Stimulated activated CD4-positive, alpha-beta T cell treated with anti-CD3 and anti-CD28 coated beads, Interleukin-2, amount 100 ng/mL, for 48 hours (primary cell): Measurements from ENCODE around the gene BNIP3.

Experiments used
- DNase-seq, 2 donors: peaks; one replicate each; pipeline ENCODE4 v3.0.0-alpha.2; 2020

BNIP3 gene, protein sequence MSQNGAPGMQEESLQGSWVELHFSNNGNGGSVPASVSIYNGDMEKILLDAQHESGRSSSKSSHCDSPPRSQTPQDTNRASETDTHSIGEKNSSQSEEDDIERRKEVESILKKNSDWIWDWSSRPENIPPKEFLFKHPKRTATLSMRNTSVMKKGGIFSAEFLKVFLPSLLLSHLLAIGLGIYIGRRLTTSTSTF

DNA sequence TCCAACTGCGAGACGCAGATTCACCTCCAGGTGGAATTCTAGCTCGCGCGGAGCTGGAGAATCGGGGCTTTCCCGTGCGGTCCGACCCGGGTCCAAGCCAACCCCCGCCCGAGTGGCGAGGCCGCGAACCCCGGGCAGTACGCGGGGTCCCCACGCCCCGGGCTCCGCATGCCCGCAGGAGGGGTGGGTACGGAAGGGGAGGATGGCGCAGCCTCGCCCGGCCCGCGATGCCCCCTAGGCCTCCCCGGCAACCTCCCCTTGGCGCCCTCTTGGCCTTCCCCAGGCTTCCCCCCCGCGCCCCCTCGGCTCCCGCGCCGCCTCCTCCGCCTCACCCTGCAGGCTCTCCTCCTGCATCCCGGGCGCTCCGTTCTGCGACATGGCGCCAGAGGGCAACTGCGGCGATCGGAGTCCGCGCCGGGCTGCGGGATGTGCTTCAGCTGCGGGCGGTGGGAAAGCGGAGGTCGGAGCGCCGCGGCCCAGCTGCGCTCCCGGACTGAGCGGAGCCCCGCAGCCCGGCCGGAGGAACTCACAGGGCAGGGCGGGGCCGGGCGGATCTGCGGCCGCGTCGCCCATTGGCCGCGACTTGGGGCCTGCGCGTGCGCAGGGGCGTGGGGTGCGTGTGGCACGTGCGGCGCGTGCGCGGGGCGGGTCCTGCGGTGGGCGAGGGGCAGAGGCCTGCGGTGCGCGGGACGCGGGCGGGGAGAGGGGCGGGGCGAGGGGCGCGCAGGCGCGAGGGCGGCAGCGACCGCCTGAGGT is at the start of gene BNIP3:
Gene BNIP3, minus strand, starts transcription at position 495 of the 756 bp plus-strand sequence. Its CDS starts 117 bp downstream, at position 378.
- peak; percentile 96 for DNase-seq

DNA sequence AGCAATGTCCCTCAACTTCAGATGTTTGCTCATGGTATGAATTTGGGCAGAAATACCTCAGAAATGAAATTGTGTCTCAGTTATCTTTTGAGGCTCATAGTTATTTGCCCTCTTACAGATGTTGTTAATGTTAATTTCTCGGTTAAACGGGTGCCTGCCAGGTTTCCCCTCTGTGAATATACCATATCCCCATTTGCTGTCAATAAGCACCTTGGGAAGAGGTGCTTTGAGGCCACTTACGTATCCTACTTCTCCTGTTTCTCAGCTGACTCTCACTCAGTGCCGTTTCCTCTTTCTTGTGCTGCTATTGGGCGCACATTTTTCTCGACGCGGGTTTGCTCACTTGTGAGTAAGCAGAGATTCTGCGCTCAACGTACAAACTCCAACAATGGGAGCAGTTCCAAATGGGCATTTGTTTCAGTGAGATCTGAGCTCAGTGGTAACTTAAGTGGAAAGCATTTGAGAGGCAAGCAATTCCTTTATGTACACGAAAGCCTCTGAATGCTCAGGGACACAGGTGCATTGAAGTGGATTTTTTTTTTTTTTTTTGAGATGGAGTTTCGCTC is 49.3 kb upstream of the BNIP3 start:
- no peak for DNase-seq

- DNase-seq: no peak
Measured at GRCh38 chr10:132028706-132029105, 47.0 kb upstream of the BNIP3 start.

- DNase-seq: no peak
Measured at GRCh38 chr10:132027423-132027983, 45.8 kb upstream of the BNIP3 start.

DNA sequence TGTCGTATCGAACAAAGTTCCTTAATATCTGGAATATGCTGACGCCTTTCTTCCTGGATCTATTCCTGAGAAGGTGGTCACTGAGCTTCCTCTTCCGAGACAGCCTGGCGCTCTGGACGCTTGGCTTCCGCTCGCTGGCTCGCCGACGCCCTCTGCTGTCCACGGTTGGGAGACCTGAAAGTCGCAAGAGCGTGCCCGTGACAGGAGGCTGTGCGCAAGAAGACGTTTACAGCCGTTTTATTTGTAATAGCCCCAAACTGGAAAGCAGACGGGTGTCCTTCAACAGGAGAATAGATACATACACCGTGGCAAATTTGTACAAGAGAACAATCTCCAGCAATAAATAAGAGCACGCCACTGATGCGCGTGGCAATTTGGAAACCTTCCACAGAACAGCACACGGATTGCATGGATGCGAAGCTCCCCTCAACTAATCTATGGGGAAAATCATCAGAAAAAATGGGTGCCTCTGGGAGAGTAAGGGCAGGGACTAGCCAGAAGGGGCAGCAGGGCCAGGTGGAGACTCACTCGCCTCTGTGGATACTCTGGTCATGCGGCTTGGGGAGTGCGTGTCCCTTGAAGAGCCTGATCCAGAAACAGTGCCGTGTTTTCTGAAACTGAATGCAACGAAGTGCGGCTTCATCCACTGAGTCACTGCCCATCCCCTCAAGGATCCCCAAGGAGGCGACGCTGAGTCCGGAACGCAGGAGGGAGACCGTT is 41.5 kb upstream of the BNIP3 start:
- peak; percentile 79 to 80 for DNase-seq

DNA sequence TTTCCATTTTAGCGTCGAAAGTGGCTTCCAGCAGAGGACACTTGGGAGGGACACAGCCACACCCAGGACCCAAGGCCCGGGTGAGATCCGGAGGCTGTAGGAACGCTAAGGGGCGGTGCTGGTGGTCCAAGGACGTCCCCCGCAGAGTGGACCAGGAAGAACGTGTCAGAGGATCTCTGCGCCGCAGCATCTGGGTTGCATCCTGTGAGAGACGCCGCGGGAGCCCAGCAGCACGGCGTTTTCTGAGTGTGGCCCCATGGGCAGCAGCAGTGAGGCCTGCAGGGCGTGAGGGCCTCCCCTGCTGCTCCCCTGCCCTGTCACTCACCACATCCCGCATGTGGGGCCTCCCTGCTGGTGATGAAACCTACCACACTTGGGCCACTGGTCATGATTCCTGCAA is 40.5 kb upstream of the BNIP3 start:
- no peak for DNase-seq

DNA sequence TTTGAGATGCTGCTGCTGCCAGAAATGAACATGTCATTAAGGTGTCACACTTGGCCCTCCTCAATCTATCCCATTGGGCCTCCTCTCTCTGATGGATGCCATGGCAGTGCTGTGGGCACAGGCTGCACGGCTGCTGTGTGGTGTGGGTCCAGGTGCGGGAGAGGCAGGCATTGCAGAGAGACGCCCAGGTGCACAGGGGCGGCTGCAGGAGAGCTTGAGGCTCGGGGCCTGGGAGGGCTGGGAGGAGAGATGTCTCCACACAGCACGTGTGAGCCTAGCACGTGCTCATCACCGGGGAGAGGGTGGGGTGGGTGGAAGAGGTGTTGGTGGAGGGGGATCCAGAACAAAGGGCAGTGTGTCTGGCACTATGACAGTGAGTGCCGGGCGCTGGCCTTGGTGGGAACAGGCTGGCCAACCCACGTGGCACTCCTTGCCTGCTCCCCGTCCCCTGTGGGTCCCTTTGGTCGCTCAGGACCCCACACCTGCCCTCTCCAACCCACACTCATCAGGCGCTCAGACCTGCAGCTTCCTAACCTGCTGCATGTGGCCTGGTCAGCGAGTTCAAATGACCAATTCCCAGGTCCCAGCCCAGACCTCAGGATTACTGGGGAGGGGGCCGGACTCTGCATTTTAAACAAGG is 39.9 kb upstream of the BNIP3 start:
- no peak for DNase-seq

- no peak for DNase-seq
Measured at GRCh38 chr10:132021046-132021445, 39.3 kb upstream of the BNIP3 start.

DNA sequence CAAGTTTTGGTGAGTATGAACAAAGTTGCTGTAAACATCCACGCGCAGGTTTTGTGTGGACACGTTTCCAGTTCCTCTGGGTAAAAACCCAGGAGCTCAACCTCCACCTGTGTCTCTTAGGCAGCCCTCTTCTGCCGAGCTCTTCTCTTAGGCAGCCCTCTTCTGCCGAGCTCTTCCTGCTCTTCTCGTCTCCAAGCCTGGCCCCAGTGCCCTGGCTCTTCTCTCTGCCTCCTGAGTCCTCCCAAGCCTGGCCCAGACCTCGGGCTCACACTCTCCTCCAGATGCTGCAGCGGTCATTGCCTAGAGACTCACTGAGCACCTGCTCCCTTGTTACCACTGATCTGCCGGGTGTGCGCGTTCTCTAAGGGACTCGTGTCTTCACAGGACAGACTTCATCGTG is 38.7 kb upstream of the BNIP3 start:
- no peak for DNase-seq

DNA sequence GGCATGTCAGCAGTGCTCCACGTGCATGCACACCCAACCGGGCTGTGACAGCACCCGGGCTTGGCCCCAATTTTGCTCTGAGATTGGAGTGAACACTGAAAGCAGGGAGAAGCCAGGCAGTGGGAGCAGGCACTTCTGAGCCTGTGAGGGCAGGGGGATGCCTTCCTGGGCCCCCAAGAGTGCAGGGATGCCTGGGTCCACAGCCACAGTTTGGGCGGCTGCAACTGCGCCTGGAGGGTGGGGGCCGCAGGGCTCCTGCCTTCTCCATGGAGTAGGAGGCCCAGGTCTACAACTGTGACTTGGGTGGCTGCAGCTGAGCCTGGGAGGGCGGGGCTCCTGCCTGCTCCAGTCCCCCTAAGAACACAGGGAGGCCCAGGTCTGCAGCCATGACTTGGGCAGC is 37.6 kb upstream of the BNIP3 start:
- no peak for DNase-seq

- no peak for DNase-seq
Measured at GRCh38 chr10:132018446-132018845, 36.7 kb upstream of the BNIP3 start.

- no peak for DNase-seq
Measured at GRCh38 chr10:132016514-132016913, 34.8 kb upstream of the BNIP3 start.

- DNase-seq: no peak
Measured at GRCh38 chr10:132011445-132011844, 29.7 kb upstream of the BNIP3 start.

- no peak for DNase-seq
Measured at GRCh38 chr10:132011024-132011423, 29.3 kb upstream of the BNIP3 start.

DNA sequence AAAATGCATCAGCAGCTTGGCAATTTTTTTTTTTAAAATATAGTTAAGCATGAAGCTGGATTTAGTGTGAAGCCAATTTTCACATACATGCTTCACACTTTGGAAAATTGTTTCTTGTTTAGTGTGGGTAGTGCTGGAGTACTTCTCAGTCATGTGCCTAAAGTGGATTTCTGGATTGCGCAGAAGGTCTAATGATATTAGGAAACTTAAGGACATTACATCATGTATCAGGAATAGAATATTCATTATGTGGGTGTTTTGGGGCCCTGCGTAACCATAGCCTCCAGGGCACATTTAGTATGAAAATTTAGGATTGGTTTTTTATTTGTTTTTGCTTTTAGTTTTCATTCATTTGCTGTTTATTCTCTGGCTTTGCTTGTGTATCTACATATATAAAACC is 28.8 kb upstream of the BNIP3 start:
- DNase-seq: no peak

- no peak for DNase-seq
Measured at GRCh38 chr10:132009575-132009974, 27.9 kb upstream of the BNIP3 start.

DNA sequence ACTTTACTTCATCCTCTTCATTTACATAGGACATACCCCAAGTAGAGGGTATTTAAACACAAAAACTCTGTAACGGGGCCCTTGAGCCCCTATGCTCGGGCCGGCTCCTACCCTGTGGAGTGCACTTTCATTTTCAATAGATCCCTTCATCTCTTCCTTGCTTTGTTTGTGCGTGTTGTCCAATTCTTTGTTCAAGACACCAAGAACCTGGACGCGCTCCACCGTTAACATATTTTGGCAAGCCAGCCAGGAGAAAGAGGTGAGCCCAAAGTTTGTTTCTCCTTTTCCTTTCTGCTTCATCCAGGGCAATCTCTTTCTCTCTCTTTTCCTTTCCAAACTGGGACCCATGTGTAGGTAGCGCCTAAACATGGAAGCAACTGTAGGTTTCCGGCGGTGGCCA is 26.0 kb upstream of the BNIP3 start:
- DNase-seq: no peak

DNA sequence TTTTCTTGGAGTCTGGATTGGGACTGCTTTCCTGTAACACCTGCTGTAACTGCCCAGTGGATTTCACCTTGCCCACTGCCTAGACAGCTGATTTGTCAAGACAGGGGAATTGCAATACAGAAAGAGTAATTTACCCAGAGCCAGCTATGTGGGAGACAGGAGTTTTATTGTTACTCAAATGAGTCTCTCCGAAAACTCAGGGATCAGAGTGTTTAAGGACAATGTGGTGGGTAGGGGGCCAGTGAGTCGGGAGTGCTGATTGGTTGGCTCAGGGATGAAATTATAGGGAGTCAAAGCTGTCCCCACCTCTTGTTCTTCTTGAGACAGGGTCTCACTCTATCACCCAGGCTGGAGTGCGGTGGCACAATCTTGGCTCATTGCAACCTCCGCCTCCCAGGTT is 25.2 kb upstream of the BNIP3 start:
- no peak for DNase-seq

DNA sequence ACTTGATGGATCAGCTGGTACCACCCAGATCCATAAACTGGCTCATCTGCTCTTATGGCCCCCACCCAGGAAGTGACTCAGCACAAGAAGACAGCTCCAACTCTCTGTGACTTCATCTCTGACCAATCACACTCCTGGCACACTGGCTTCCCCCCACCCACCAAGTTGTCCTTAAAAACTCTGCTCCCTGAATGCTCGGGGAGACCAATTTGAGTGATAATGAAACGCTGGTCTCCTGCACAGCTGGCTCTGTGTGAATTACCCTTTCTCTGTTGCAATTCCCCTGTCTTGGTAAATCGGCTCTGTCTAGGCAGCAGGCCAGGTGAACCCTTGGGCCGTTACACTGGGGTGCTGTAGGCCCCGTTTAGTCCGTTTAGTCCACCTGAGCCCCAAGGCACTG is 23.4 kb upstream of the BNIP3 start:
- DNase-seq: no peak

DNA sequence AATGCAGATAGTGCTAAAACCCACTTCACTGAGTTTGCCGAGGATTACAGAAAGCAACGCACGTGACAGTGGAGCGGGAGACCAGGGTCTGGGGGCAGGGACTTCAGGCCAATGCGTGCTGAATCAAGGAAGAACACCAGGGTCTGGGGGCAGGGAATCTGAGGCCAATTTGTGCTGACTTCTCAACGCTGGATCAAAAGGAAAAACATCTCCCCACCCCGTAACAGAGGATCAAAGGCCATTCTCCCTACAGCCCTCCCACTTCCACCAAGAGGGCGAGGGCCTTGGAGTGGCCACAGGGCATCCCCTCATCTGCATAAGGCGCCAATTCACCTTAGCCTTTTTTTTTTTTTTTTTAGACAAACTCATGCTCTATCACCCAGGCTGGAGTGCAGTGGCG is 22.3 kb upstream of the BNIP3 start:
- no peak for DNase-seq

DNA sequence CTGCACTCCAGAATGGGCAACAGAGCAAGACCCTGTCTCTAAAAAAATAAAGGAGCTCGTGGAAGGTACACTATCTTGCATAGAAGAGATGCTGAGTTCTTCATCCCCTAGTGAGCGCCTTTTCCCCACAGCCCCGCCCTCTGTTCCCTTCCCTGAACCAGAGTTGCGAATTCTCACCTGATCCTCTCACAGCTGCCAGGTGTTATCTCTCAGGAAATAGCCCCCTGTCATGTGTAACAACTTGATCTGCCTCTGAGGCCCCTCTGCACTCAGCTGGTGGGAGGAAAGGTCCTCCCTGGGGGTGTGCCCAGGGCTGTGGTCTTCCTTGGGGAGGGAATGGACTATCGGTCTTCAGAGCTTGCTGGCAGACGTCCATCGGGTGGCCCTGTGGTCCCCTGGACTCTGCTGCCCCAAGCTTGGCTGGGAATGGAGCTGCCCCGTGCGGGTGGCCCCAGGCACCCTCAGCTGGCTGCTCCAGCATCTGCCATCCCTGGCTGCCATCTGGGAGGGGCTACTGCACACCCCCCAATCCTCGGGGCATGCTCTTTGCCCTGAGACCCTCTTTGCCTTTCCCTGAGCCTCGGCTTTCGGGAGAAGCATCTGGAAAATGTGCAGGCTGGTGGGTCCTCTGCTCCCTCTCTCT is 21.7 kb upstream of the BNIP3 start:
- no peak for DNase-seq

- no peak for DNase-seq
Measured at GRCh38 chr10:132002004-132002403, 20.3 kb upstream of the BNIP3 start.
